ENCODE data around the gene ITGAL. TPM values are rescaled to one million over a fixed set of nuclear protein-coding genes. Genes with fewer than 3 reads are reported as not detected.

The ITGAL gene
- total and polyA plus RNA-seq, 2 of the 13 experiments (the other 11 are each of a cell fraction or from before 2014, with no cell fraction given), result 0.86 to 1.2 TPM

- TF ChIP-seq ZBTB40 (IDR thresholded peaks at IDR 0.05), result no peak
- TF ChIP-seq ZBTB40 (CRISPR knock-in tag; IDR thresholded peaks at IDR 0.05), result peak; percentile 81
- peak; percentile 93; the same call in 1 of the 2 replicates for TF ChIP-seq KLF12 (CRISPR knock-in tag; IDR thresholded peaks at IDR 0.05; ENCODE audit: borderline replicate concordance)
- TF ChIP-seq HMG20B (CRISPR knock-in tag; conservative IDR thresholded peaks at IDR 0.05), result no peak; the same call in 1 of the 2 replicates
- peak; percentile 54; the same call in 1 of the 2 replicates for TF ChIP-seq MXD4 (CRISPR knock-in tag; IDR thresholded peaks at IDR 0.05)
- peak; percentile 58; the same call in 1 of the 2 replicates for TF ChIP-seq ZBTB7A (CRISPR knock-in tag; IDR thresholded peaks at IDR 0.05)
- TF ChIP-seq, protein P1, sequence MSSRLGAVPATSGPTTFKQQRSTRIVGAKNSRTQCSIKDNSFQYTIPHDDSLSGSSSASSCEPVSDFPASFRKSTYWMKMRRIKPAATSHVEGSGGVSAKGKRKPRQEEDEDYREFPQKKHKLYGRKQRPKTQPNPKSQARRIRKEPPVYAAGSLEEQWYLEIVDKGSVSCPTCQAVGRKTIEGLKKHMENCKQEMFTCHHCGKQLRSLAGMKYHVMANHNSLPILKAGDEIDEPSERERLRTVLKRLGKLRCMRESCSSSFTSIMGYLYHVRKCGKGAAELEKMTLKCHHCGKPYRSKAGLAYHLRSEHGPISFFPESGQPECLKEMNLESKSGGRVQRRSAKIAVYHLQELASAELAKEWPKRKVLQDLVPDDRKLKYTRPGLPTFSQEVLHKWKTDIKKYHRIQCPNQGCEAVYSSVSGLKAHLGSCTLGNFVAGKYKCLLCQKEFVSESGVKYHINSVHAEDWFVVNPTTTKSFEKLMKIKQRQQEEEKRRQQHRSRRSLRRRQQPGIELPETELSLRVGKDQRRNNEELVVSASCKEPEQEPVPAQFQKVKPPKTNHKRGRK (CRISPR knock-in tag; IDR thresholded peaks at IDR 0.05), result no peak
- TF ChIP-seq IKZF4 (CRISPR knock-in tag; IDR thresholded peaks at IDR 0.05; ENCODE audit: borderline replicate concordance, low read depth, not compliant biosample characterization), result peak; percentile 89
- TF ChIP-seq, protein P2, sequence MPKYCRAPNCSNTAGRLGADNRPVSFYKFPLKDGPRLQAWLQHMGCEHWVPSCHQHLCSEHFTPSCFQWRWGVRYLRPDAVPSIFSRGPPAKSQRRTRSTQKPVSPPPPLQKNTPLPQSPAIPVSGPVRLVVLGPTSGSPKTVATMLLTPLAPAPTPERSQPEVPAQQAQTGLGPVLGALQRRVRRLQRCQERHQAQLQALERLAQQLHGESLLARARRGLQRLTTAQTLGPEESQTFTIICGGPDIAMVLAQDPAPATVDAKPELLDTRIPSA (CRISPR knock-in tag; IDR thresholded peaks at IDR 0.05; ENCODE audit: borderline replicate concordance), result peak; percentile 71
- TF ChIP-seq GATAD1 (CRISPR knock-in tag; IDR thresholded peaks at IDR 0.05), result peak; percentile 82; the same call in 1 of the 2 replicates
- TF ChIP-seq NCOA2 (CRISPR knock-in tag; IDR thresholded peaks at IDR 0.05), result peak; percentile 28
- TF ChIP-seq ZNF30 (CRISPR knock-in tag; IDR thresholded peaks at IDR 0.05), result no peak; the same call in 1 of the 2 replicates
- no peak for TF ChIP-seq ZSCAN30 (CRISPR knock-in tag; IDR thresholded peaks at IDR 0.05)
- TF ChIP-seq ZNF570 (CRISPR knock-in tag; IDR thresholded peaks at IDR 0.05; ENCODE audit: borderline replicate concordance), result 0 out of 2 replicates have a peak, but pooled peaks have one; percentile 69
- no peak for TF ChIP-seq ZNF282 (IDR thresholded peaks at IDR 0.05; ENCODE audit: partially characterized antibody)
- peak; percentile 62; the same call in 1 of the 2 replicates for TF ChIP-seq ZNF775 (CRISPR knock-in tag; IDR thresholded peaks at IDR 0.05; ENCODE audit: borderline replicate concordance)
- no peak for TF ChIP-seq ZMAT3 (CRISPR knock-in tag; conservative IDR thresholded peaks at IDR 0.05)
Measured at GRCh38 chr16:30557957-30558788, 85.6 kb downstream of the ITGAL start, which contains the start of gene ZNF764 (continued).
